Measurements from ENCODE around the gene MED13L. TPM values are rescaled to one million over a fixed set of nuclear protein-coding genes. Genes with fewer than 3 reads are reported as not detected.

The MED13L gene
- total RNA-seq (2022) (89.0 and 89.6 TPM in 2 replicates), Bru-seq, nascent RNA (percentile 90 among the genes with signal in this experiment), BruChase-seq, experiment 1, labeled RNA remaining after a 6-hour chase (percentile 81 among the genes with signal in this experiment), BruChase-seq, experiment 2, labeled RNA remaining after a 2-hour chase (percentile 79 among the genes with signal in this experiment)
- long read RNA-seq, full-length matches to known transcripts = 1 of 6 reads
- long read RNA-seq, partial matches to known transcripts = 1 of 6 reads
- long read RNA-seq, other reads (novel, unspliced or antisense) = 4 of 6 reads

- intact Hi-C loops (cut with micrococcal nuclease; ENCODE audit: unreplicated experiment) = loop anchor here (2.0 to 10.0 kb wide), 2 partner anchors 321 to 417 kb away; no protein-coding TSS in a partner anchor
- TF ChIP-seq CTCF (IDR thresholded peaks at IDR 0.05; ENCODE audit: unreplicated experiment) = no peak
- H3K27ac Mint-ChIP-seq (ENCODE audit: unreplicated experiment) = peak within 1 kb of the TSS; percentile 94
- CTCF ChIA-PET = interaction anchor here (0.6 to 1.2 kb wide), 3 partner anchors 394 to 437 kb away, joined by 3 to 4 read pairs (median 3); no protein-coding TSS in a partner anchor
- H3K4me1 Mint-ChIP-seq (ENCODE audit: low read depth, unreplicated experiment) = no peaks in the 10 kb centered on the region
- H3K36me3 Mint-ChIP-seq (ENCODE audit: insufficient read depth, unreplicated experiment) = peaks cover 33% of the 10 kb centered on the region
- DNase-seq = peak; percentile 92
- H3K27me3 Mint-ChIP-seq (ENCODE audit: unreplicated experiment) = peaks cover 10% of the 10 kb centered on the region
- BruUV-seq (replicated peaks) = no TSS peak
- no peaks in the 10 kb centered on the region for H3K9me3 Mint-ChIP-seq (ENCODE audit: low read depth, unreplicated experiment)
- H3K4me3 Mint-ChIP-seq (ENCODE audit: low read depth, unreplicated experiment) = peak within 1 kb of the TSS; percentile 87
Observed at GRCh38 chr12:116277467-116278278, at the start of gene MED13L. Gene MED13L, minus strand, starts transcription at chr12:116277693. Its CDS starts 562 bp downstream, at chr12:116277131.

- intact Hi-C loops (cut with micrococcal nuclease; ENCODE audit: unreplicated experiment) = no loop called here
- Mint-ChIP-seq H3K4me3 (ENCODE audit: low read depth, unreplicated experiment) (no peak overlapping the region), H3K27me3 (ENCODE audit: unreplicated experiment) (peaks cover 25% of the 10 kb centered on the region), H3K36me3 (ENCODE audit: insufficient read depth, unreplicated experiment) (no peaks in the 10 kb centered on the region), H3K9me3 (ENCODE audit: low read depth, unreplicated experiment) (no peaks in the 10 kb centered on the region), H3K27ac (ENCODE audit: unreplicated experiment) (no peak overlapping the region), H3K4me1 (ENCODE audit: low read depth, unreplicated experiment) (no peaks in the 10 kb centered on the region)
- BruUV-seq (replicated peaks) = no TSS peak
- no peak for TF ChIP-seq CTCF (IDR thresholded peaks at IDR 0.05; ENCODE audit: unreplicated experiment)
- CTCF ChIA-PET = interaction anchor here (0.7 kb wide), 1 partner anchor 171 kb away, joined by 4 read pairs; no protein-coding TSS in a partner anchor
- DNase-seq = no peak
Observed at GRCh38 chr12:116325336-116325664, 47.8 kb upstream of the MED13L start.

GRCh38 chr12:116324654-116325335 lies 47.3 kb upstream of the MED13L start:
- CTCF ChIA-PET = interaction anchor here (0.7 kb wide), 1 partner anchor 172 kb away, joined by 4 read pairs; no protein-coding TSS in a partner anchor
- BruUV-seq (replicated peaks) = no TSS peak
- H3K27ac Mint-ChIP-seq (ENCODE audit: unreplicated experiment) = no peak overlapping the region

More at GRCh38 chr12:116324654-116325335, 47.3 kb upstream of the MED13L start:
- H3K4me3 Mint-ChIP-seq (ENCODE audit: low read depth, unreplicated experiment) = no peak overlapping the region
- H3K36me3 Mint-ChIP-seq (ENCODE audit: insufficient read depth, unreplicated experiment) = no peaks in the 10 kb centered on the region
- peaks cover 30% of the 10 kb centered on the region for H3K27me3 Mint-ChIP-seq (ENCODE audit: unreplicated experiment)
- no peak for DNase-seq
- H3K4me1 Mint-ChIP-seq (ENCODE audit: low read depth, unreplicated experiment) = no peaks in the 10 kb centered on the region
- H3K9me3 Mint-ChIP-seq (ENCODE audit: low read depth, unreplicated experiment) = no peaks in the 10 kb centered on the region
- intact Hi-C loops (cut with micrococcal nuclease; ENCODE audit: unreplicated experiment) = no loop called here
- no peak for TF ChIP-seq CTCF (IDR thresholded peaks at IDR 0.05; ENCODE audit: unreplicated experiment)
